IPS DF 4.7 (cell line): ENCODE data around the gene IRX3.

Source experiments
- DNase-seq: peaks from one replicate; pipeline ENCODE4 v3.0.0-alpha.2; 2013; ENCODE audit warnings: low spot score; ENCODE audit errors: extremely low read depth

IRX3 gene

DNA sequence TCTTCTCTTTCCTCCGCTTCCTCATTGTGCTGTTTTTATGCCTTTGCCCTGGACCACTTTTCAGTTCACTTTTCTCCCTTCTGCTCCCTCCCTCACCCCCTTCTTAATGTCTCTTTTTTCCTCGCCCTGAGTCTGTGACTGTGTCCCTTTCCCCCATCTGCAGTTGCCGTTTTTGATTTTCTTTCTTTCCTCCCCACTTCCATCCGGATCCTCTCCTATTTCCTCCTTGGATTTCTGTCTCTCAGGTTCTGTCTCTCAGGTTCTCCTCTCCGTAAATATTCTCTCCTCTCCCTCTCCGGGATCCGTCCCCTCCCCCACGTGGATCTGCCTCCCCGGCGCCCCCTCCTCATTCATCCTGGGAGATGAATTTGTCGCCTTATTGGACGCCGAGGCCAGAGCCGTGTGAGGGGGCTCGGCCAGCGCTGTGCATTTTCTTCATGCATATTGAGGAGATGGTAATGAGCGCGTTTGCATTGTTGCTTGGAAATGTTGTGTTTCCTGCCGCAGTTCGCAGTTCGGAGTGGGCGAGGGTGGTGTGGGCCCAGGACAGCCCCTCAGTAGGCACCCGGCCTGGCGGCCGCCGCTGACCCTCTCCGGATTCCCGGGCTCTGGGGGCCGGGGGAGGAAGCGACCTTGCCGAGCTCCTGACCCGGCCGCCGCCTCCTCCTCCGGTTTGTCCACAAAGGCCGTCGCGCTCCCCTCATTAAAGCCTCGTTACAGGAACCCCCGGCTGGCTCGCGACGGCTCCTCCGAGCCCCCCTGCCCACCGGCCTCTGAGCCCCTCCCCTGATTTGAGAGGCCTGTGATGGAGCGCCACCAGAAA lies 4.5 kb upstream of the IRX3 start:
- DNase-seq, result no peak

DNA sequence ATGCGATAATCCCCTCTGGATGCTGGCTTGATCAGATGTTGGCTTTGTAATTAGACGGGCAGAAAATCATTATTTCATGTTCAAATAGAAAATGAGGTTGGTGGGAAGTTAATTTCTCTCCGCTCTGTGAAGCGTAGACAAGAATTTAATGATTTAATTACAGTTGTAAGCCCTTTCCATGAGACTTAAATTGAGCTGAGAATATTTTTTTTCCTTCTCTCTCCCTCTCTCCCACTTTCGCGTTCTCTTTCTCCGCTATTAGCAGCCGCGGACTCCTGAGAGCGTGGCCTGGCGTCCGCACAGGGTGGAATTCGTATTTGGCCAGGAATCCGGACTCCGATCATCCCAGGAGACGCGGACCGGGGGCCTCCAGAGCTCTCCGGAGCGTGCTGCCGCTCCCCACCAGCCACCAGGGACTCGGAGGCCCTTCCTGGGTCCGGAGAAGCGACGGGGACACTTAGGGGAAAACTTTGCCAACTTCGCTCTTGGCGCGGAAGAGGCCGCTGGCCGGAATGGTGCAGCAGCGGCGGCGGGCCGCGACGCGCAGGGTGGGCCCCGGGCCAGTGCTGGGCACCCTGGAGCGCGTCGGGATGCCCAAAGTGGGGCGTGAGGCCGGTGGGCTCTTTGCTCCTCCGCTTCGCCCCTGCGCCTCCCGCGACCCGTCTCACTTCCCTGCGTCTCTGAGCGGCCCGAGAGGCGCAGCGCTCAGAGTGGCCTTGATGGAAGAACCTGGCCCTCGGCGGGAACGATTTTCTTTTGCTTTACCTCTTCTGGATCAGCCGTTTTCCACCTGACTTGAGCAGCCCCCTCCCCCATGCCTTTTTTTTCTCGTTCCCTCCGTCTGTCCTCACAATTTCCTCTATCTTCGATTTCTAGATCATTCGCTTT lies 3.6 kb upstream of the IRX3 start:
- DNase-seq, result no peak

DNA sequence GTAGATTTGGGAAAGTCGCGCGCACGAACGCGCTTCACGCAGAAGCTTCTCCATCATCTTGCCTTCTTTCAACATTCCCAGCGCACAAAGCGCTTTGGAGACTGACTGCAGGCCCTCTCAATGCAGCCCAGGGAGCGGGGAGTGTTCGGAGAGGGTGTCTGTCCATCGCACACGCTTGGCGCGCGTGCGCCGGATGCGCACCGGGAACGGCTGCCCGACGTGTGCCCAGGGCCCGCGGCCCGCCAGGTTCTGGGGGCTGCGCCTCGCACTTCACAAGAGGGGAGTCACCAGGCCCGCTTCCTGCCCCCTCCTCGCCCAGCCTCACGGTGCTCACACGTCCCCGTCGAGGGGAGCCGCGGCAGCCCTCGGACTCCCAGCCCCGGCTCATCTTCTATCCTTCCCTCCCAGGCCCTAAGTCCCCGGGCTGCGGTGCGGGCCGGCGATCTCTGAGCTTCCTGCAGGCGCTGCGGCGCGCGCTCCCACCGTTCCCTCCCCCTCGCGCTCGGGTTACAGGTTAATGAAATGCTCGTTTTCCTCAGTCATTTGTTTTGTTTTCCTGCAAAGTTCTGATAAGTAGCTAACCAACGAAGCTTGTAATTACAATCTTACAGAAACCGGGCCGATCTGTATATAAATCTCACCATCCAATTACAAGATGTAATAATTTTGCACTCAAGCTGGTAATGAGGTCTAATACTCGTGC lies 2.8 kb upstream of the IRX3 start:
- no peak for DNase-seq

DNA sequence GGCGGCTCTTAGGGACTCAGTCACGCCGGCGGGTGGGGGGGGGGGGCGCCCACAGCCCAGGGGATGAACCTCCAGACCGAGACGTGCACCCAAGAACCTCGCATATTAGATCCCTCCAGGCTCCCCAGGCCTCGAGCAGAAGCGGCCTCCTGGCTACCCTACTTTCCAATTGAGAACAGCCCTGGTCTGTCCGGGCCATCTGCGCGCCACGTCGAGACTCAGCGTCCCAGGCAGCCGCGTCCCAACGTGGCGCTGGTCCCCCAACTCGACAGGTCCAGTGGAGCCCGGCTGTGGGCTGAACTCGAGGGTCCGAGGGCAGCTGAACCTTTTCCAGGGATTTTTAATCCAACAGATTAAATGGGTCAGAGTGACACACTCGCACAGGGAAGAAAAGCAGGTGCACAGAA lies 2.3 kb upstream of the IRX3 start:
- no peak for DNase-seq

DNA sequence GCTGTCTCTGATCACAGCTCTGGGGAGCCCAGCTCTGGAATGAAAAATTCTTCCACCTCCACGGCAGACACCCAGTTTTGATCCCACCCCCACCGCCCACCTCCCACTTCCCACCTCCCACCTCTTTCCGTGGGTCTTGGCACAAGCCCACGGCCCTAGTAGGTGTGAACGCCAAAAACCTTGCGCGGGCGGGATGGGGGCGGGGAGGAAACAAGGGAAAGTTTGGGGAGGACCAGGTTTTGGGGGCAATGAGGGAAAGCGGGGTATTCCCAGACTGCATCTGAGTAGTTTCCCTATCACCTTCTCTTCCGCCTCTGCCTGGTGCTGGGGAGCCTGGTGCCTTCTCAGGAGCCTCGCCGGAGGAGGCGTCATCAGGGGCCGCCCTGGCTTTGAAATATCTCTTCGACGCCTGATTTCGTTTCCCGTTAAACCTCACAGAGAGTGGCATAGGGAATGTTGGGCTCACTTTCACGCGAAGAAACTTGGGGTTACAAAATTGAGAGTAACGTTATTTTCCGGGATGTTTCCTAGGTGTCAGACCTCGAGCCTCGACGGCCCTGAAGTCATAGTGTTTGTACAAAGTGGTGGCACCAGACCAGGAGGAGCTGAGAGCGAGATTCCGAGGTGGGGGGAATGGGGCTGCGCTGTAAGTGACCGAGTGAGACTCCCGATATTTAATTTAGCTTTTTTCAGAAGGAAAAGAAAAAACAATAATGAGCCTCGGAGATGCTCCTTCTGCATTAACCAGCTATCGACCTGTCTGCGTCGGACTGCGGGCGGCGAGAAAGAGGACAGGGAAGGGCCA lies 1.6 kb upstream of the IRX3 start:
- no peak for DNase-seq

DNA sequence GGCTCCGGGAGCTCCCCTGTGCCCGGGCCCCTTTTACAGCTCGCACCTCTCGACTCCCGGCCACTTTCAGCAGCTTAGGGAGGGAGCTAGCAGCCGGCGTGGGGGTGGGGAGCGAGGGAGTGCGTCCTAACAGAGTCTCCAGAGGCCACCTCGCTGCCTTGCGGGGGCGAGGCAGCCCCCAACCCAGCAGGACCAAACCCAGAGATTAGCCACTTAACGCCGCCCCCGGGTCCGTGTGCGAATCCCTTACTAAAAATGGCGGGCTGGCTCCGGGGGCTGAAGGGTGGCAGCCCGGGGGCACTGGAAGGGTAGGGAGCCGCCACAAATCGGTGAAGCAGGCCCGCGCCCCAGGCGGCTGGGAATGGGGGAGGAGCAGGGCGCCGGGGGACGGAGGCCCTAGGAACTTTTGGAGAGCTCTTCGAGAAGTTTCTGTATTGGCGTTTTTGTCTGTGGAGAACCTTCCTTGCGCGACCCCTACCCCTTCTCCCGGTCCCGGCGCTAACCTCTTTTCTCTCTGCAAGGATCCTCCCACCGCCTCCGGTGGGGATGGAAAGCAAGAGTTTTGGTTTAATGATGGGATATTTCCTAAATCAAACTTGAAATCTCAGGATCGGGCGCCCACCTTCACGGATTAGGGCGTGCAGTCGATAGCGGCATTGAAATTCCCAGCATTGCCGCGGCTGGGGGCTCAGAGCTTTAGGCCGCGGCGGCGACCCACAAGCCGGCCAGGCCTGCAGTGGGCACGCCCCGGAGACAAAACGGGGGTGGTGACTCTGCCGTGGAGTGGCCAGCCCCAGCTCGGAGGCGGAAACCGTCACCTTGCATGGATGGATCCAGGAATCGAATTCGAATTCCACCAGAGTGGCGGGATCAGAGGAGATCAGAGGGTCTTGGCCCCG lies 793 bp upstream of the IRX3 start:
- DNase-seq, result no peak

DNA sequence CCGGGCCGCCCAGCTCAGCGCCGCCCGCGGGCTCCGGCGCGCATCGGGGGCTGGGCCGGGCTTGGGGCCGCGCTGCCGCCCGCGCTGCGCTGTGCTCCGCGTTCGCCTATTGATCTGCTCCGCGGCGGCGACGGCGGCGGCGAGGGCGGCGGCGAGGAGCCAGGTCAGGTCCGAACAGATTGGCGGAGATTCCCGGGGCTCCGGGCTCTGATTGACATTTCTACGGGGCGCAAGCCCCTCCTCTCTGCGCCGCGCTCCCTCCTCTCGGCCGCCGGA lies 559 bp downstream of the IRX3 start:
- no peak for DNase-seq

DNA sequence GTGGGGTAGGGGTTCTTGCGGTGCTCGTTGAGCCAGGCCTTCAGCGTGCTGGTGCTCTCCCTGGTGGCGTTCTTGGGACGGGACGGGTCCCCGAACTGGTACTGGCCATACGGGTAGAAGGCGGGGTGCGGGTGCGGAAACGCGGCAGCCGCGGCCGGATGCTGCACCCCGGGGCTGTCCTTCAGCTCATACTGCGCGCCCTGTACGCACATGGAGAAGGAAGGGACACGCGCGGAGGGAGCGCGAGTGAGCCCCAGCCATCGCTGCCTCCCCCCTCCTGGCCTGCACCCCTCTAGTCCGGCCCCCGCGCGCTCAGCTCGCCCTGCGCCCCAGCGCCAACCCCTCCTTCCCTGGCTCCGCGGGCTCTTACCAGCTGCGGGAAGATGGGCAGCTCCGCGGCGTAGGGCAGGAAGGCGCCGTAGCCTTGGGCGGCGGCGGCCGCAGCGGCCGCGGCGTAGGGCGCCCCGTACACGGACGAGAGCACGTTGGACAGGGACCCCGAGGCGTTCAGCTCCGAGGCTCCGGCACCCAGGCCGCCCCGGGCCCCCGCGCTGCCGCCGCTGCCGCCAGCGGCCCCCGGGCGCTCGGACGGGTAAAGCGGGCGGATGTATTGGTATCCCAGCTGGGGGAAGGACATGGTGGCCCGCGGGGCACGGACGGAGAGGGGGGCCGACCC lies 1.0 kb downstream of the IRX3 start:
- no peak for DNase-seq

DNA sequence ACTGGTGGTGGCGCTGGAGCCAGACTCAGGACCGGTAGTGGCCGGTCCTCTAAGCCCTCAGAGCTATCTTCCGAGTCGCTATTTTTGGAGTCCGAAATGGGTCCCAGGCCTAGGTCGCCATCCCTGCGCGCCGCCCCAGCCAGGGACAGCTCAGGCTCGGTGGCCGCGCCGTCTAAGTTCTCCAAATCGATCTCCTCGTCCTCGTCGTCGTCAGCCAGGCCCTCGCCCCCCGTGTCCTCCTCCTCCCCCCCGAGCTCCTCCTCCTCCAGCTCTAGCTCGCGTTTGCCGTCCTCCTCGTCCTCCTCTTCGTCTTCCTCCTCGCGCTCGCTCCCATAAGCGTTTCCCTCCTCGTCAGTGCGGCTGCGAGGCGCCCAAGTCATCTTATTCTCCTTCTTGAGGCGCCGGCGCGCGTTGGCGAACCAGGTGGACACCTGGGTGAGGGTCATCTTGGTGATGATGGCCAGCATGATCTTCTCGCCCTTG lies 1.6 kb downstream of the IRX3 start:
- no peak for DNase-seq

DNA sequence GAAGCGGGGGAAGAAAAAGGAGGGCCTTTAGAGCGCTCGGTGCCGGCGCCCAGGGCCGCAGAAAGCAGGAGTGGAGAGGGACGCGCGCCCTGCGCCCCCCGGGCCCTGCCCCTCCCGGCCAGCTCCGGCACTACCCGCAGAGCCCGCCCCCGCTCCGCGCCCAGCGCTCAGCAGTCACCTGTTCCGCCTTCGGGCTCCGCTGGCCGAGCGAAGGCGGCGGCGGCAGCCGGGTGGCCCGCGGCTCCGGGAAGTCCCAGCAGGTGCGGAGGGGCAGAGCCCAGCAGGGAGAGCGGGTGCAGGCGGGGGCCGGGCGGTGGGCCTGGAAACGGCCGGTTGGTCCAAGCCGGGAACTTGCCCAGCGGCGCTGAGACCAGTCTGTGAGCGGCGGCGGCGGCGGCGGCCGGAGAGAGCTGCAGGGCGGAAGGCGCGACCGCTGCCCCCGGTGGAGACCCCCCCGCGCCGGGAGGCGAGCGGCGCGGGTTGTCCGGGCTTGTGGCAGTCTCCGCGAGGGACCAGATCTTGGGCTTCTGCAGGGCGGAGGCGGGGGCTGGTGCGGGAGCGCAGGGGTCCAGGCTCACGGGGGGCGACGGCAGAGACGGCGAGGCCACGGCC lies 2.2 kb downstream of the IRX3 start:
- DNase-seq, result no peak

DNA sequence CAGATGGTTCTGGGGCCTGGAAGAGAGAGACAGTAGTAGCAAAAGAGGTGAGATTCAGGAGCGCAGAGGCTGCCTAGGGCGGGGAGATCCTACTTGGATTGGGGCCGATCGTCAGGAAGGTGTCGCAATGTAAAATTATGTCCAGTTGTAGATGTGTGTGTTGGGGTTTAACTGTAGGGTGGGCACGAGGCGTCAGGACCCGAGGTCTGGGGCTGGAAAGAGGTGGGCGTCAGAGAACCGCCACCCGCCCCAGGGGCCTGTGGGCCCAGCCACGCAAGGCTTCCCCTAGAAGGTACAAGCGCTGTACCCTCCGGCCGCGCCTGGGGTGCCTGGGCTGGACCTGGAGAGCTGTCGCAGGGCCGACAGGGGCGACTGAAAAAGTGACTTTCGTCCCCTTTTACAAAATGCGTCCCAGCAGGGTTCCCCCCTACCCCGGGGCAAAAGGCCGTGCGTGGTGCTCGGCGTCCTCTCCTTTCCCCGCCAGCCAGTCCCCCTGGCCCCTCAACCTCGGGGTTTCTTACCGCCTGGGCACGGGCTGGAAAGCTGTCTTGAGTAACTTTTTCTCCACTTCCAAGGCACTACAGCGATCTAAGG lies 2.8 kb downstream of the IRX3 start:
- DNase-seq, result no peak

DNA sequence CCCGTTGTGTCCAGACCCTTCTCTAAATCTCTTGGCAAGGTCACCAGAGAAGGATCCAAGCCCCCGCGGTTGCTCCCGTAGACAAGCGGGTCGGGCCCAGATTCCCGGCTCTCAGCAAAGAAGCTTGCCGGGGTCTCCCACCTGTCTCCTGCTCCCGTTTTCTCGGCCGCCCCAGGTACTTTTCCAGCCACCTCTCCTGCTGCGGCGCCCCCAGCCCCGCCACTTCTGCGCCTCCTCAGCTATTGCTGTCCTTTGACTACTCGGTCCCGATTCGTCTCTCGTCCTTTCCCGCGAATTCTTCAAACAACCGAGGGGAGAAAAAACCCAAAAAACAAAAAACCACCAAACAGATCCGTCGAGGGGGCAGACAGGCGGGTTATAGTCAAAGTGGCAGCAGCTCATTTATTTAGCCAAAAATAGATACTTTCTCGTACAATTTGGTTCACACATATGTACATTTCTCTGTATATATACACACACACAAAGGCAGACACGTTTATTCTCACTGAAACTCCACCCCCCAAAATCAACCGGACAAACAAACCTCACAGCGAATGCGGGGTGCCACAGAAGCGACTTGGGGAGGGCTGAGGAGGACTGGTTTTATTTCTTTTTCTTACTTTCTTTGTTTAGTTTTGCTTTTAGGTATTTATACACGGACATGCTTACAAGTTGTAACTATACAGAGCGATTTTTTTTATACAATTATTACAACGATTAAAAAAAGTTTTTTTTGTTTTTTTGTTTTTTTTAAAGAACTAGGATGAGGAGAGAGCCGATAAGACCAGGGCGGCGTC lies 3.5 kb downstream of the IRX3 start:
- no peak for DNase-seq

DNA sequence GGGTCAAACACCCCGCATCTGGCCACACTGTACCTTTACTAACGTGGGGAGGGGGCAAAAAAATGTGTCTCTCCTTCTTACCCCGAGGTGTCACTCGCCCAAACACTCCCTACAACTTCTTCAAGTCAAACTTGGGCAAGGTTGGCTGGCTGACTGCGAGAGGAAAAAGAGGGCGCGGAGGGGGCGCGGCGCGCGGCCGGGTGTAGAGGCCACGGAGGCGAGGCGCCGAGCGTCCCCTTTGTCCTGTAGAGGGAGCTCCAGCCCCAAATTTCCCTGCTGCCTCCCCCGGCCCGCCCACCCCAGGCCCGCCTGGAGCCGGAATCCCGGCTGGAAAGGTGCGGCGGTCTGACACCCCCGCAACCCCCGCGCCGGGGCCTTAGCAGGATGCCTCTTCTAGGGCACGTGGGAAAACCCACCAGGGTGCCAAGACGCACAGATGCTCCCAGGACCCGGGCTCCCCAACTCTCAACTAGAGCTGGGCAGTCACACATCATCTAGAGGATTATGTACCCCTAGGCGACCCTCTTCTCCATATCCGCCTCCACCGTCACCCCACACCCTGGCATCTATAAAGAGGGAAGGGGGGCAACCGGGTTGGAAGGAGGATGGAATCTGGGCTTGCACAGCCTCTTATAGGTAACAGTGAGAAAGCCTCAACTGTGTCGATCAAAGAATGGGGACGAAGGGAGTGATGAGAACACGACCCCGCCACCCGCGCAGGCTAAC lies 4.2 kb downstream of the IRX3 start:
- DNase-seq, result no peak

DNA sequence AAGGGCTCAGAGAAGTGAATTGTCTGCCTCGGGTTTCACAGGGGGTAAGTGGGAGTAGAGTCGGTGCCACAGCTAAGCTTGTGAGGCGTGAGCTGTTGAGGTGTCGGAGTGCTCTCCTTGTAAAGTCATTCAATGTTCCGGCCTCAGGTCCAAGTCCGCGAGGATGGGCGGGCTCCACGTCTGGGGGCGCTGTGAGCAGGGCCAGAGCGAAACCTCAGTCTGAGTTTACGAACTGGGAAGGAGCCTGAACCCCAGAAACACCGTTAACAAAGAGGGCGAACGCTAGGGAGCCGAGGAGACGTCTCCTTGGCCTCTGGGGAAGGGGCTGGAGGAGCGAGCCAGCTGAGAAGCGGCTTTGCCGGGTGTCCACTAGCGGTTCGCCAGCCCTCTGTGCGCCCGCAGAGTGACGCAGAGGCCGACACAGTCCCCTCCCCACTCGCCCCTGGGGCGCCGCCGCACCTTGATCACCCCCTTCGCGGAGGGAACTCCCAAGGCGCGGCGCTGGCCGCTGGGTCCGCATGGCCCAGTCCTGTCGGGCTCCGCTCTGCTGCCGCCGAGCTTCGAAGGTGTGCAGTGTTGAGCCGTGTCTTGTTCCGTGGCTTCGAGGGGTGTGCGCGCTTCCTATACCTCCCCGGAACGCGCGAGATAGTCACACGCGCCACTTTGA lies 4.9 kb downstream of the IRX3 start:
- DNase-seq, result no peak

DNA sequence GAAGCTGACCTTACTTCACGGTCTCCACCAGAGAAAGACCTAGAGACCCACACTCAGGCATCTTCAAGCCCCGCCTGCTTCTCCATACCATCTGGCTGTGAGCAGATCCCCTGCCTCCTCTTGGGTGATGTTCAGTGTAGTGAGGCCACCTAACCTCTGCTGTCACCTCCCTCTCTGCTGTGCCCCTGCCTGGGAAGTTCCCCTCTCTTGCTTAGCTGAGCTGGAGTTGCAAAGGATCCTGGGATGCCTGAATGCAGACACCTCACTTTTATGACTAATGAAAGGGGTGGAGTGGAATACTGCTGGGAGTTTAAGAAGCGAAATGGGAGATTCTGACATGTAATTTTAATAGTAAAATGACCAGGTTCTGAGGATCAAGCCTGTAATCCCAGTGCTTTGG lies 5.8 kb downstream of the IRX3 start:
- no peak for DNase-seq

DNA sequence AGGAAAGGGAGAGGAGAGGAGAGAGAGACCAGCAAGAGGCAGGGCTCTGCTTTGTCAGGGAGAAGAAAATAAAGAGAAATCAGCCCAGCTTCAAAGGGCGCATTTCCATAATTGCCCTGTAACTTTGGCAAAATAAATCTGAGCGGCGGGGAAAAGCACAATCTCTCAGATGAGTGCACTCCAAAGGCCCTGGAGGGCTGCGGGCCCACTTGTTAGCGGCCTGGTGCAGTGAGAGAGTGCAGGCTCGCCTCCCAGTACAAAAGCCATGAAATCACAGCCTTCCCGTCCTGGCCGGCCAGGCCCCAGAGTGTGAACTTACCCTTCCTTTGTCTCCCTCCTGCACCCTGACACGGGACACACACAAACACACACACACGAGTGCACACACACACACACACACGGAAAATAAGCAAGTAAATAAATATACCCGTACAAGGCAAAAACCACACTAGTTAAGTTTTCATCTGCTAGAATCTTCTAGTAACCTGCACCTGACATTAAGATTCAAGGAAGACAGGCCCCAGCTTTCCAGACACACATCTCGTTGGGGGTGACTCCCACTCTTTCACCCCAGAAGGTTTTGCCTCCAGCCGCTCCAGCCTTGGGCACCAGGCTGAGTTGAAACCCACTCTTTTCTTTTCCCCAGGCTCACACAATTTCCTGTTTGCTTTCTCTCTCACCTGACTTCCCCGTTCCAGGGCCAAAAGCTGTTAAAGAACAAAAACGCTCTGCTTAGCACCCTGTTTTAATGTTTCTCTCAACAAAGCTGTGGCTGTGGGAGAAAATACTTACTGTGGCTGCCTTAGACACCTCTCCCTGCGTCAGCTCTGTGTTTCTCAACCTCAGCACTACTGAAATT lies 8.5 kb downstream of the IRX3 start:
- no peak for DNase-seq
